GM18505 (cell line): Measurements from ENCODE around the gene TNFAIP2.

Source experiments
- ATAC-seq: cut with Tn5 transposase; IDR thresholded peaks from one replicate; pipeline ENCODE4 v1.9.1; 2021; ENCODE audit not compliant: unreplicated experiment
- POLR2A ChIP-seq: IDR thresholded peaks from 4 replicates; pipeline ENCODE4 v1.6.1; 2011; ENCODE audit warnings: borderline replicate concordance; ENCODE audit not compliant: insufficient read depth, insufficient read length; ENCODE audit errors: extremely low read depth

Gene TNFAIP2

DNA sequence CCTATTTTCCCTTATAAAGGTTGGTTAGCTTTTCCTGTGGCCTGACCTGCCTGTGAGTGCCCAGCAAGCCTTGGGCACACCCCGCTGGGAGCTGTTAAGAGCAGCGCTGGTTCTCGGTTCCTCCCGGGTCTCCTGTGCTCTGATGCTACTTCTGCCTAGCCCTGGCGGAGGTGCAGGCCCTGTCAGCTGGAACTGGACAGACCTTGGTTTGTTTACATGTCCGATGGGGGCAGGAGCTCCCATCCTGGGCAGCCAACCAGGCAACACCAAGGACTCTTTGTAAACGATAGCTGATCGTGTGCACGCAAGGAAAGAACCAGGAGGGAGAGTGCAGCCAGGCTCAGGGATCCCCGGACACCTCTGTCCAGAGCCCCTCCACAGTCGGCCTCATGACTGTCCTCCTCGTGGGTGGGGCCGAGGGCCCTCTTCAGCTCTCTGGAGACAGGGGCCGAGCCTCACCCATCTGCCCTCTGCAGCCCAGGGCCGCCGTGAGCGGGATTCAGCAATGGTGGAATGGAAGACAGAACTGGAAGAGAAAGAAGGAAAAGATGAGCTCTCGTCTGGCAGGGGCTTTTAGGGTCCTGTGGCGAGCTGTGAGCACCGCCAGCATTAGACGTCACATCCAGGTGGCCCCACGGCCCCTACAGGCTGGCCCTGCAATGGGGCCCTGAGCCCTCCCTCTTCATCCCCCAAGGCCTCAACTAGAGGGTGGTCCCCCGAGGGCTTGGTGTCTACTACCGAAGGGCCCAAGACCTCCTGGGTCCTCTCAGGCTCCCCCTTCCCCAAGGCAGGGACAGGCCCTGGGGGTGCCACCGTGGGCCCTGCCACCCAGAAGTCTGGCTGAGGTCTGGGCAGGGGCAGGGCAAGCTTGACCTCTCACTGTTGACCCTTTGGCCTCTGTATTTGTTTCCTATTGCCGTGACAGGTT lies 12.3 kb downstream of the TNFAIP2 start:
- TF ChIP-seq POLR2A: no peak
- no peak for ATAC-seq

DNA sequence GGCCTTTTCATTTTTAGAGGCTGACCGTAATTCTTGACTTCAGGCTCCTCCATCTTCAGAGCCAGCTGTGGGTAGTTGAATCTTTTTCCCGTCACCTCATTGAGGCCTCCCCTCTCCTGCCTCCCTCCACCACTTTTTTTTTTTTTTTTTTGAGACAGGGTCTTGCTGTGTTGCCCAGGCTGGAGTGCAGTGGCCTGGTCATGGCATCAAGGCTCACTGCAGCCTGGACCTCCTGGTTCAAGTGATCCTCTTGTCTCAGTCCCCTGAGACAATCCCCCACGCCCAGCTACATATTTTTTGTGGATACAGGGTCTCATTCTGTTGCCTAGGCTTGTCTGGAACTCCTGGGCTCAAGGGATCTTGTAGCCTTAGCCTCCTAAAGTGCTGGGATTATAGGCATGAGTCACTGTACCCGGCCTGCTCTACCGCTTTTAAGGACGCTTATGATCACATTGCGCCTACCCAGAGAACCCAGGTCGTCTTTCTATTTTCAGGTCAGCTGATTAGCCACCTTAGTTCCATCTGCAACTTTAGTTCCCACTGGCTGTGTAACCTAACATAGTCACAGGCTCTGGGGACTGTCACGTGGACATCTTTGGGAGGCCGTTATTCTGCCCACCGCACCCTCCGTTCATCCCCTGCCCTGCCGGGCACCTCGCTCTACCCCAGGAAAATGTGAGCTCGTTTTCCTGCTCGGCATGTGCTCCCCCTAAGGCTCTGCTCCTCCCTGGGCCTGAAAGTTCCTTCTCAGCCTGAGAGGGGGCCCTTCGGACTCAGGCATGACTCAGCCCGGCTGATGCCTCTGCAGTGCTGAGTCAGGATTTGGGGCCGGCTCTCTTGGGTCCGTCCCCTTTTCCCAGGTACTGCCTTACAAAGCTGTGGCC lies 13.4 kb downstream of the TNFAIP2 start:
- ATAC-seq: no peak
- TF ChIP-seq POLR2A: no peak

DNA sequence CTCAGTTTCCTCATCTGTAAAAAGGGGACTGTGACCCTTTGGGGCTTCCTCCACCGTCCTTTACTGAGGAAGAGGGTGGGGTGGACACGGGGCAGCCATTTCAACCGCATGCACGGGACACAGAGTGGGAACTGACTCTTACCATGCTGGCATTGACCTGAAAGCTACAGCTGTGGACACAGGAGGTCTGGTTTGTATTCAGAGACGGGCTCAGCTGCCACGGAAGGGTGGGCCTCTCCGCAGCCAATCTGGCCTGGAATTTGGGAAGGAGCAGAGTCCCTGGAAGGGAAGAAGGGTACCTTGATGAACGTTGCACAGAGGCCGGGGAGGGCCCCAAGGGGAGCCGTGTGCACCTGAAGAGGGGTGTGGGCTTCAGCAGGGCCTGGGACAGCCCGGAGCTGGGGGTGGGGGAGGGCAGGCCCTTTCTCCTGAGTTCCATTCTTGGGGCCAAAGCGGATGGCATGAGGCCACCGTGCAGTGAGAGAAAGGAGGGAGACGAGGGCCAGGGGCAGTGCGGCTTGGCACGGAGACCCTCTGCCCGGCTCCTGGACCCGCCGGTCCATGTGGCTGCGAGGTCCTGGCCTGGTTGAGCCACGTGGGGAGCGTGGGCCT lies 14.5 kb downstream of the TNFAIP2 start:
- ATAC-seq: no peak
- no peak for TF ChIP-seq POLR2A

DNA sequence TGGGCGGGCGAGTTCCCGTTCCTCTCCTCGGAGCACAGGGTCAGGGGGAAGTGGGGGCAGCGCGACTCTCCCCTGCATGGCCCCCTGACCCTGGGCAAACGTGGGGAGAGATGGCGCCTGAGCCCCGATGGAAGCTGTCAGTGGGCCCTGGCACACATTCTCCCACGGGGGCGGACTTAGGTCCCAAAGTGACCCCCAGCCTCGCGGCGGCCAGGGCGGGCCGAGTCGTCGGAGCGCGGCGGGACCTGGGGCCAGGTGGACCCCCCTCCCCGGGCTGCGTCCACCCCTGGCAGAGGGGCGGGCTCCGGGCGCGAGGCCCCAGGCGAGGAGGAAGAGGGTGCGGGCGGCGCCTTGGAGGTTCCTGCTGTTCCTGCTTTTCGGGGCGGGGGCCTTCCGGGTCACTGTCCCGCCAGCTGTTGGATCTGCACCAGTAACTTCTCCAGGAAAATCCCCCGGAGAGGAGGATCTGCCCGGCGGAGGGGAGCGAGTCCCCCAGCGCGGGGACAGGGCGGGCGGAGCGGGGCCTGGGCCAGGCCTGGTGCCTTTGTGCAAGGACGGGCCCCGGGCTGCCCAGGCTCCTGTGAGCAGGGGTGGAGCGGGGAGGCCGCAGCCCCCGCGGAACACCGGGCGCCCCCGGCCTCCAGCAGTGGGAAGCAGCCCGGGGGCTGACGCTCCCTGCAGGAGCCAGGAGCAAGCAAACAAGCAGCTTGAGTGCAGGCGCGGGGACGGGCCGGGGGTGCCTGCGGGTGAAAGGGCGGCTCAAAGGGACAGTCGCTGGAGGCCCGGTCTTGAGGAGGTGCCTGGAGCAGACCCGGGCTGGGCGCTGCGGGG lies 15.3 kb downstream of the TNFAIP2 start:
- ATAC-seq: no peak
- TF ChIP-seq POLR2A: no peak

DNA sequence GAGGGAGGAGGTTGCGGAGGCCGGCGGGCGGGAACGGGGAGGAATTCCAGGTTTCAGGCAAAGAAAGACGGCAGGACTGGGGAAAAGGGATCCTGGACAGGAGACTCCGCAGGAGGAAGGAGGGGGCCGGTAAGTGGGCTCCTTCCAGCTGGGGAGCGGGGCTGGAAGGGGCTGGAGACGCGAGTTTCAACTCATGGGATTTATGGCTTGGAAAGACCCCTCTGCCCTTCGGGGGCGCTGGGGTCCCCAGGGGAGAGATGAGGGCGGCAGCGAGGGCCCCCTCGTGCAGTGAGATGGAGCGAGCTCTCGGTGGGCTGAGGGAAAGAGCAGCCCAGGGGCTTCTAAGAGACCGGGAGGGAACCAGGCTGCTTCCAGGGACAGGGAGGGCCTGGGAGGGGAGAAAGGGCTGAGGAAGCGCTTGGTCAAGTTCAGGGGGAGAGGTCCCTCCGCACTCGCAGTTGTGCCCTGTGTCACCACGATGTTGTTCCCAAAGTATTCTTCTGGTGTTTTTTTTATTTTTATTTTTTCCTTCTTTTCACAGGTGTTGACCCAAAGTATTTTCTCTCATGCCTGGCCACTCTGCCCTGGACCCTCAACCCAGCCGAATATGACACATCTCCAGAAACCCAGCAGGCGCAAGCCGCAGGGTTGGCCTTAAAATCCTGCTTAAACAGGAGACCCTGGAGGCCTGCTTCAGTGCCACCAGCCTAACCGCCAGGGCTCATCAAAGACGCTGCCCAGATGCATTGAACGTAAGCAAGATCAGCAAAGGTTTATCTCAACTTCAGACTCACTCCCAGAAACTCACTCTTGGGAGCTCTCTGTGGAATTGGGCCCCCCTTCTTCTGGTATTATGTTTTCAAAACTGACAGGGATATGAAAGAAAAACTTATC lies 16.1 kb downstream of the TNFAIP2 start:
- no peak for ATAC-seq
- TF ChIP-seq POLR2A: no peak

DNA sequence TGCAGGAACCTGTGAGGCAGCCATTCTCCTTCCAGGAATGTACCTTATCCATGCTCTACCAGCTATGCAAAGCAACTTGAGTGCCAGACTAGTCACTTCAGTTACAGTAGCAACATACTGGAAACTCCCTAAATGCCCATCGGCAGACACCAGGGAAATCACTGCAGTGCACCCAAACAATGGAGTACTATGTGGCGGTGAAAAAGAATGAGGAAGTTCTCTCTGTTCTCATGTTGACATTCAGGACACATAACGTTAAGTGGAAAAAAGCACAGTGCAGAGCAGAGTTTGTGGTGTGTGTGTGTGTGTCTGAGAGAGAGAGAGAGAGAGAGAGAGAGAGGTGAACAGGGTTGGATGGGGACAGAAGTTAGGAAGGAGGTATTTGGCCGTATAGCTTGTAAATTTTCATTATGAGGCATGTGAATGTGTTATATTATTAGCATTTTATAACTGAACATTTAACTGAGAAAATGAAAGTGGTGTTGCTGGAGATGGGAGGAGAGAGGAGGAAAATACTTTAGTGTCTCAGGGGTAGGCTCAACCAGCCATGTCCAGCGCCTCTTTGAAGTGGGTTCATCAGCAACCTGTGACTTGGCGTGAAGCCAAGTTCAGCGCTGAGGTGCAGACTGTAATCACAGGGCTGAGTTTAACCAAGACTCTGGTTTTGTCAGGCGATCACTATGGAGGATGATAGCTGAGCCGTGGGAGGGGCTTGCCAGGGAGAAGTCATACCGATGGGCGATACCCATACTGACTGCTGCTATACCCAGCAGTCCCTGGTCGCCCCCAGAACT lies 17.3 kb downstream of the TNFAIP2 start:
- no peak for TF ChIP-seq POLR2A
- peak; percentile 63 for ATAC-seq

DNA sequence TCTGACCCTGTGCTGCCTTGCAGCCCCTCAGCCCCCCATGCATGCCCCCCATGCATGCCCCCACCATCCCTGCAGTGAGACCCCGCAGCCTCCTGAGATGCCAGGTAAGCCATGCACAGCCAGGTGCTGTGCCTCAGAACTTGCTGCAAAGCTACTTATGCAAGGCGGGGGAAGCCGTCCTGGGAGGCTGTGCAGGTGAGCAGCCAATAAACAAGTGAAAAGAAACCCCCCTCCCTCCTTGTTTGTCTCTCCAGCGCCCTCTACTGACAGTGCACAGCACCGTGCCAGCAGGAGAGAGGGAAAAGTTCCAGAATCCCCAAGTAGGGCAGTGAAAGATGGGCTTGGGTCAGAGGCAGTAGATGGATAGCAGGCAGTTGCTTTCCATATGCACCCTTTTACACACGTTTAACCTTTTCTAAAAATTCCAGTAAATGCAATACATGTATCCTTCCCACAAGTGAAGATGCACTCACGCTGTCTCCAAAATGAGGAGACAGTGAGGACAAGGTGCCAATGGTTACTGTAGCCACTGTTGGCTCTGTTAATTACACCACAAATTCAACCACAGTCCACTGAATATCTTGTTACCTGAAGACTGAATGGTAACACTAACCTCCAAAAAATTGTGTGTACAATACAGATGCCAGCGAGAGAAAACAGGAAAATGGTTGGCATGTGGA lies 18.0 kb downstream of the TNFAIP2 start:
- no peak for TF ChIP-seq POLR2A
- ATAC-seq: no peak

DNA sequence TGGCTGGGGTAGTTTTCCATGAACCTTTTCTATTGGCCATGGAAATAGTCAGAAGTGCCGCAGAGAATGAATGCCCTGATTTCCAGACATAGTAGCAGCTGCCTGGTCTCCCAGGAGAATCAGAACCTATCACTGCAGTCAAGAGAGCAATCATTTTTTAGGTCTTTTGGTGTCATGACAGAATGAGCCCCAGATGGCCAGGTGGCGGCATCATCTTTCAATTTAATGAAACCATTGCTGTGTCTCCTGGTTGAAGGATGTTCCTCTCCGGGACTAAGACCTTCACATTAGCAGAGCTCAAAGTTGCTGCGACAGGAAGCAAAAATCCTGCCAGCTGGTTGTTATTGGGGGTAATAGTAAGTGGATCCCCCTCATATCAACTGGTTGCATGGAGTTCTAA lies 18.8 kb downstream of the TNFAIP2 start:
- ATAC-seq: no peak
- TF ChIP-seq POLR2A: no peak

DNA sequence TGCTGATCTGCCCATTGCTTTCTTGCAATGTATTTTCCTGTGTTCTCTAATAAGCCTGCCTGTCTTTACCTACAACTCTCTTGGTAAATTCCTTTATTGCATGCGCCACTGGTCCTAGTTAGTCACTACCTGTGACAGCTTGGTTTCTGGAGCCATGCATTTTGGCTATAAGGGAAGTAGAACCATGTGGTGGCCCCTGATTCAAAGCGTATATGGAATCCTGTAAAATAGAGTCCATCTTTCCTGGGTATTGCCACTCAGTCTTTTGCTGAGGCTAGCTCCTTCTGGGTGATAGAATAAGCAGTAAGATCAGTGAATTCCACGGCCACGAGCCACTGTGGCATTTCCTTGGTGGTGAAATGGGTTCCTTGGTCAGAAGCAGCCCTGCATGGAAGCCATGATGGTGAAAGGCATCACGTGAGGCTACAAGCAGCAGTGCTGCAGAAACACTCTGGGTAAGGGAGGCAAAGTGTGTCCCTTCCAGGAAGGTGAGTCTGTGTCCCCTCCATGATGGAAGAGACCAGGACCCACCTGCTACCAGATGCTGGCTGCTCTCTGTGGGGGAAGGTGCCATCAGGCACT lies 19.6 kb downstream of the TNFAIP2 start:
- no peak for ATAC-seq
- no peak for TF ChIP-seq POLR2A

DNA sequence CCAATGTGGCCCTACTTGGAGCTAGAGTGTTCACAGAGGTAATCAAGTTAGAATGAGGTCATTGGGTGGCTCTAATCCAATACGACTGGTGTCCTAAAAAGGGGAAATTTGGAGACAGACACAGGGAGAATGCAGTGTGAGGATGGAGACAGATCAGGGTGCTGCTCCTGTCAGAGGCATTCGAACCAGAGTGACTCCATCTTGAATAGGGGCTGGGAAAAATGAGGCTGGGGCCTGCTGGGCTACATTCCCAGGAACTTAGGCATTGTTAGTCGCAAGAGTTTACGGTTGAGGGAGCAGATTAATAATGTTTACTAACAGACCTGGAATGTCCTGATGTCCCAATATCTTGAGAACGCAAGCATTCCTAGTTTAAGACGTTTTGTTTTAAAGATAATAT lies 20.2 kb downstream of the TNFAIP2 start:
- ATAC-seq: no peak
- TF ChIP-seq POLR2A: no peak

DNA sequence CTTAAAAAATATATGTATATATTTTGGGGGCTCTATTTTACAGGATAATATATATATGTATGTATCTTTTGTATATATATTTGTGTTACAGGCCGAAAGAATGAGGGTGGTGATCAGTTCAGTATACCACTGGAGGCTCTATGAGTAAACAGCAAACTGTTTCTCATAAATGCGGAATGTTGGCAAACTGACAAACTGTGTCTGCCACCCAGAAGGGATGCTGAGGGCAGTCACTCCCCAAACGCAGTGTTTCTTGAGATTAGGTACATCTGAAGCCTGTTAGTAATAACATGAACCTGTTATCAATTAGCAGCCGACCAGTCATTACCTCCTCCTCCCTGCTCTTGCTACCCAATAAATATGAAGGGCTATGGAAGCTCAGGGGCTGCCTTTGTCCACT lies 20.8 kb downstream of the TNFAIP2 start:
- ATAC-seq: no peak
- TF ChIP-seq POLR2A: no peak
